Suppressor macrophage treated with lipopolysaccharide for 1 hour (primary cell): ENCODE measurements around the gene TANGO2.
A peak's percentile ranks its signal among the peaks of the same experiment; 100 is the strongest.
"Not testable (repeated sequence)": the region's sequence is repeated elsewhere in the genome, so short reads cannot be mapped to it uniquely, and the experiment has no call there.

ENCODE experiments used
- DNase-seq, 3 donors: peaks; one replicate each; pipeline ENCODE4 v3.0.0-alpha.2; 2020 to 2022

Gene TANGO2

DNA sequence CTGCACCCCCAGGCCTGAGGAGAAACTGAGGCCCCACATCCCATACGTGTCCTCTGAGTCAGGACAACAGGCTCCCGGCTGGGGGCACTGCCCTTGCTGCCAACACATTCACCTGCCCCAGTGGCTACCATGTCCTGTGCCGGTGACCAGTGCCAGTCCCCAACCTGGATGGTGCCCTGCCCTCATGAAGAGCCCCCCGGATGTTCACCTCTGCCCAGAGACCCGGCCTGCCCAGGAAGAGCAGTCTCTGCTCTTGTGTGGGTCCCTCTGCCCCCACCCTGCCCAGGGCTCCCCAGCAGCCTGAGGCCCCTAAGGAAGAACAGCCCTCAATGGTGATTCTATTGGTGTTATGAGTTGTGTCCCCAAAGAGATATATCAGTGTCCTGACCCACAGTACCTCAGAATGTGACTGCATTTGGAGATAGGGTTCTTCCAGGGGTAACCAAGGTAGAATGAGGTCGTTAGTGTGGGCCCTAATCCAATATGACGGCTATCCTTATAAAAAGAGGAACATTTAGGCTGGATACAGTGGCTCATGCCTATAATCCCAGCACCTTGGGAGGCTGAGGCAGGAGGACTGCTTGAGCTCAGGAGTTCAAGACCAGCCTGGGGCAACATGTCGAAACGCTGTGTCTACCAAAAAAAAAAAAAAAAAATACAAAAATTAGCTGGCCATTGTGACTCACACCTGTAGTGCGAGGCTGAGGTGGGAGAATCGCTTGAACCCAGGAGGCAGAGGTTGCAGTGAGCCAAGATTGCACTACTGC lies 45.9 kb downstream of the TANGO2 start:
- no peak for DNase-seq

DNA sequence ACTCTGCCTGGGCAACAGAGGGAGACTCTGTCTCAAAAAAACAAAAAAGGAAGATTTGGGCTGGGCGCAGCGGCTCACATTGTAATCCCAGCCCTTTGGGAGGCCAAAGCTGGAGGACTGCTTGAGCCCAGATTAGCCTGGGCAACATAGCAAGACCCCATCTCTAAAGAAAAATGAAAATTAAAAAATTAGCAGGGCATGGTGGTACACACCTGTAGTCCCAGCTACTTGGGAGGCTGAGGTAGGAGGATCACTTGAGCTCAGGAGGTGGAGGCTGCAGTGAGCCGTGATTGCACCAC lies 46.4 kb downstream of the TANGO2 start:
- not testable (repeated sequence) for DNase-seq

DNA sequence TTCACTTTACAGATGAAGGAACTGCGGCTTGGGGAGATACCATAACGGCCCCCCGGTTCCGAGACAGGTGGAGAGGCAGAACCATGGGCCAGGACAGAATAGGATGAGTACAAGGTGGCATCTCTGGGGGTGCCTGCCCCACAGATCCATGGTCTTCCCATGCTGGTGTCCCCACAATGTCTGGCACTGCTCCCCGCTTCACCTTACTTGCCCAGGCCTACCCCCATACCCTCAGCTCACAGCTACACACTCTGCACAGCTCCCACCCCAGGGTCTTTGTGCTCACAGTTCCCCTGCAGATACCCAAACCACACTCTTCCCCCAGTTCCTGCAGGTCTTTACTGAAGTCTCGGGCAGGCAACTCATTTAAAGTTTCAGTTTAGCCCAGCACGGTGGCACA lies 47.7 kb downstream of the TANGO2 start:
- no peak for DNase-seq

DNA sequence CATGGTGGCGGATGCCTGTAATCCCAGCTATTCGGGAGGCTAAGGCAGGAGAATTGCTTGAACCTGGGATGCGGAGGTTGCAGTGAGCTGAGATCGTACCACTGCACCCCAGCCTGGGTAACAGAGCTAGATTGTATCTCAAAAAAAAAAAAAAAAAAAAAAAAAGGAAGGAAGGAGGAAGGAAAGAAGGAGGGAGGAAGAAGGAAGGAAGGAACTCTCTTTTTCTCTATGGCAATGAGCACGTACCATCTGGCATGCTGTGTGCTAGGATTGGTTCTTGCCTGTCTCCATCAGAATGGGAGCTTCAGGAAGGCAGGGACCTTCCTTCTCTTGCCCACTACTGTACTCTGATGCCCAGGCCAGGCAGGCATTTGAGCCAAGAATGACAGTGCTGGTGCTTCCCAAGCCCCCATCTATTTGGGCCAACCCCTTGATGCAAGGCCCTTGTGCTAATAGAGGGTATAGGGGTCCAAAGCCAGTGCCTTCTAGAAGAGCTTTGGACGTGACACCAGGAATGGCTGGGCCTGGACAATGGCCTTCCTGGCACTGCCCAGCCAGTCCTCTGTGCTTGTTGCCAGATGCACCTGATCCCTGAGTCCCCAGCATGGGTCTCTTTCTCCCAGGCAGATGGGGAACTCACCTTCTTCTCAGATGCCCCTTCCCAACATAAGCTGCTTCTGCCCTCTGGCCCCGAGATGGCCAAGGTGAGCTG lies 48.6 kb downstream of the TANGO2 start:
- DNase-seq = no peak

DNA sequence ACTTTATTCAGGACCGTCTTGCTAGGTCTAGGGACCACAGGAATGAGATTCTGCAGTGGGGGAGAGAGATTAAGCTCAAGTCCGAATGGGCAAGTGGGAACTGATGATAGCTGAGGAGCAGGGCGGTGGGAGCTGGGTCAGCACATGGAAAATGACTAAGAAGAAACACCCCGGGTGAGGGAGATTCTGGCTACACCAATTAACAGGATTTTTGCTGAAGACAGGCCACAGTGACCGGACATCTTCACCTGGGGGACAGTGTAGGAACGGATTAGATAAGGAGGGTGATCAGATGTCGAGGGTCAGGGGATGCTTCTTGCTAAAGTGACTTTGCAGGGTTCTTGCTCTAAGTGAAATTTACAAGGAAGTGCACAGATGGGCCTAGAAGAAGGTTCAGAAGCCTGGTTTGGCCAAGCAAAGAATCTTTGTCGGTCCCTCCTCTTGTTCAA lies 50.6 kb downstream of the TANGO2 start:
- DNase-seq = no peak

DNA sequence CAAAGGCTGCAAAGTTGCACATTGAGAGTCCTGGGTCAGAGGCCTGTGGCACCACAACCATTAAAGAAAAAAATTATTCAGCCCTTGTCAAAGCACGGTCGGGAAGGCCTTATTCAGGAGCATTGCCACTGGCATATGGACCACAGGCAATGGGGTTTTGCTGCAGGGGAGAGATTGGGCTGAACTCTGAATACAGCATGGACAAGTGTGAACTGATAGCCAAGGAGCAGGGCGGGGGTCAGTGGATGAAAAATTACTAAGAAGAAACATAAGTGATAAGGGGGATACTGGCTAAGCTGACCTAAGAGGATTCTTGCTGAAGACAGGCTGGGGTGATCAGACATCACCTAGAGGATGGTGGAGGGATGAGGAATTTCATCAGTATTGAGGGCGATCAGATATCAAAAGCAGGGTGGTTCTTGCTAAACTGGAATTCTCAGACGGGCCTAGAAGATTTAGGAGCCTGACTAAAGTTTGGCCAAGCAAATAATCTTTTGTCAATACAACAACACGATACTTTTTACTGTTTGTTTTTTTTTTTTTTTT lies 55.8 kb downstream of the TANGO2 start:
- DNase-seq = no peak

DNA sequence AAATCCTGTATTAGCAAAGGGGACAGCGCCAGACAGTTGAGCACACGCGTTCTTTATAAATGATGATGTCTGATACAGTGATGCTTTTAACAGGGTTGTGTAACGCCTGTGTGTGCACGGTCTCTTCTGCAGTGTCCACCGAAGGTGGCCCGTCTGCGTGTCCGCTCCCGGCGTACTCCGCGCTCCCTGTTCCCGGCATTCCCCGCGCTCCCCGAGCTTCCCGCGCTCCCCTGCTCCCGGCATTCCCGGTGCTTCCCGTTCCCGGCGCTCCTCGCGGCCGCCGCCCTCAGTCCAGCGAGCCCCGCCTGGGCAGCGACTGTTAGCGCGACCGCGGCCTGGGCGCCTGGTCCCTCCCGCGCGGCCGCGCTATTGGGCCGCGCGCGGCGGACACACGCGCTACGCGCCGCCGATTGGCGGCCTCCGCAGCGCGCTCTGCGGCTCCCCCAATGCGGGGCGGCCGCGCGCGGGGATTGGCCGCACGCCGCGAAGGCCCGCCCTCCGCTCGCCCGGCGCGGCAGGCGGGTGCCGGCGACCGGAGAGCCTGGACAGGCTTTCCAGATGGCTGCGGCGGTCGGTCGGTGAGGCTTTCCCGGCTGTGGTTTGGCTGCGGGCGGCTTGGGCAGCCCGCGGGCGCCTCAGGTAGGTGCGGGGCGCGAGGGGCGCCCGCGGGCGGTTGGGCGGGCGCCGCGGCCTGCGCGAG lies 59.0 kb downstream of the TANGO2 start, which contains the start of gene DGCR8:
DGCR8 (plus strand) TSS at position 497 of the 700 bp plus-strand sequence. CDS start 5,723 bp downstream, outside the sequence.
- peak; percentile 93 to 99 (median 97) for DNase-seq

DNA sequence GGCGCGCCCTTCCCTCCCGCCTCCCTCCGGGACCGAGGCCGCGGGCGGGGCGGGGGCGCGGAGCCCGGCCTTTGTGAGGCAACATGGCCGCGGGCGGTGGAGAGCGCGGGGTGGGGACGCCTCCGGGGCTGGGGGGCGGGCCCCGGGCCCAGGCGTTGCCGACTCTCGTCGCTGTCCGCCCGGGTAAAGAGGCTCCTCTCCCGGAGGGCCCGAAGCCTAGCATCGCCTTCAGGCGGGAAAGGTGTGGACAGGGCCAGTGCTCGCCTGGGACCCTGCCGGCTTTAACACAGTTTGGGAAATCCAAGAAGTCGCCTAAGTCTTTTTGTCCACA lies 59.5 kb downstream of the TANGO2 start:
- peak; percentile 65 to 91 (median 85) for DNase-seq

DNA sequence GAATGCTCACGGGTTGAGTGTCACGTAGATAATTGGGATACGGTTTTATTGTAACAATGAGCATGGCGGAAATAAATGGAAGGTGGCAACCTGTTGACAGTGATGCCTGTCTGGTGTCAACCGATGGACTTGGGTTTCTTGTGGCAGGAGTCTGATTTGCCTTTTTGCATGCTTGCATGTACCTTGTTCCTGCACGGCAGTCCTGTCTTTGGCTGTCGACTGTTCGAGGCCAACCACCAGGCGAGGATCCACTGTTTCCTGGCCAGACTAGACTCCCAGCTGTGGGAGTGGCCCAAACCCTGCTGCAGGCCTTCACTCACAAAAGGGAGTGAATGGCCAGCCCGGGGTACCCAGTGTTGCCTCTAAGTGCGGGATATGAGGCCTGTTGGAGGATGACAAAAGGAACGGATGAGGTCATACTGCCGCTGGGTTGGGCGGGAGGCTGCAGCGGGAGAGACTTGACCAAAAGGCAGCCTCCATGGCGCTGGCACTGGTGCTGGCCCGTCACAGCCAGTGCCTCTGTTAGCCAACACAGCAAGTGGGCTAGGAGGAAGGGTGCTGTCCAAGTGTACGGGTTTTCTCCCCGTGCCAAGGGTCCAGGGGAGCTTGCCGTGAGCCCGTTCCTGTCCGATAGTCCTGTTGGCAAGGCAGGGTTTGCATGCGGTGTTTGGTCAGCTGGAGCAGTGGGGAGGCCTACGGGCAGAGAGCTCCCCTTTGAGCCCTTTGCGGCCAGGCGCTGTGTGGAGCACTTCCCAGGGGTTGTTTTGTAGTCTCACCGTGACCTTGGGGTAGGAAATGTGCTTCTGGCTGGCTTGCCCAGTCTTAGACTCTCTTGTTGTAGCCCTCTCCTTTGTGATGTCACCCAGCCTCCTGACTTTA lies 60.1 kb downstream of the TANGO2 start:
- peak; percentile 30 to 41 (median 35) for DNase-seq

DNA sequence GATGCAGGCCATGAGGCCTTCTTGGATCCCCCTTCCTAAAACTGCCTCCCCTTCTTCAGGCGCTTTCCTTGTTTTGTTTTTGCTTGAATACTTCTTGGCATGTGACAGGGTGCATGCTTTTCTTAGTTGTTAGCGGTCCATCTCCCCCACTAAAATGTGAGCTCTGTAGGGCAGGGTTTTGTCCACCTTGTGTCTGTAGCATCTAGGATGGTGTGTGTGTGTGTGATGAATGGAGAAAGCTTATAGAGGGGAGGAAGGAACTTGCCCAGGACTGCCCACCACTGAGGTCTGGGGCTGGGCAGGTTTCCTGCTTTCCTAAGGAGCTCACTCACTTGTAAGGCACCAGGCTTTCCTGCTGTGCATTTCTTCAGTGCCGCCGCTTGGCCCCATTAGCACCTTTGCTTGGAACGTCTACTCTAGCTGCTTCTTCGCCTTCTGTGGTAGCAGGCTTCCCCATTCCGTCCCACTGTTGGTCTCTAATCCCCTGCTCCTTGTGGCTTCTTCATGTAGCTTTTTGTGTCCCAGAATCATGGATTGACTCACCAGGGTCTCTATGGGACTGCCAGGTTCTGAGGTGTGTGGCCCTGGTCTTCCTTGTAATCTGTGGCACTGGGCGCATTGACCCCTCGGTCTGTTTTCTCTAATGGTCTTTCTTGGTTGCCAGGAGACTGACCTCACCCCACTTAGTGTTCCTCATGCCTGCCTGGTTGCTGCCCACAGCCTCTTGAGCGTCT lies 62.4 kb downstream of the TANGO2 start:
- DNase-seq = no peak

DNA sequence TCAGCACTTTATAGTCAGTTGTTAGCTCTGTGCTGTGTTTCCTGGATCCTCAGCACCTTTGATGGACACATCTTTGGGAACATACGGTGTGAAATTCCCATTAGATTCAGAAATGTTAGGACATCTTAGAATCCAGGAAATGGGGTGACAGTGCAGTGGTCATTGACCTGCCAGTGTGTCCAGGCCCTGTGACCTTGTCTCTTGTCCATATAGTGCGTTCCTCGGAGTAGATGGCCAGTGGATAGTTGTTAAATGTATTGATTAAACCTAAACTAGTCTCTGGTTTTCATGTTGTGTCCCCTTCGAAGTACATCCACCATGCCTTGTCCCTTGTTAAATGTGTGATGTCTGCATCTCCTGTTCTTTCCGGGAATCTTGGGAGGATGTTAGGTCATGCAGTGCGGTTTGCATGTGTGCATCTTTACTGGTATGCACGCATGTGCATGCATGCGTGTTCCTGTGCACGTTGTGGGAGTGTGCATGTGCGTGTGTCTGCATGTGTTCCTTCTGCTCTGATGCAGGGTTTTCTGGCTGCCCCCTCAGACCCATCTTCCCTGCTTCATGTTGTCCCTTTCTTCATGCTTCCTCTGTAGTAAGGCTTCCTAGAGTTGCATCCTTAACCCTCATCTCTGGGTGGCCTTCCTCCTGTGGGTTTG lies 63.1 kb downstream of the TANGO2 start:
- DNase-seq = no peak

DNA sequence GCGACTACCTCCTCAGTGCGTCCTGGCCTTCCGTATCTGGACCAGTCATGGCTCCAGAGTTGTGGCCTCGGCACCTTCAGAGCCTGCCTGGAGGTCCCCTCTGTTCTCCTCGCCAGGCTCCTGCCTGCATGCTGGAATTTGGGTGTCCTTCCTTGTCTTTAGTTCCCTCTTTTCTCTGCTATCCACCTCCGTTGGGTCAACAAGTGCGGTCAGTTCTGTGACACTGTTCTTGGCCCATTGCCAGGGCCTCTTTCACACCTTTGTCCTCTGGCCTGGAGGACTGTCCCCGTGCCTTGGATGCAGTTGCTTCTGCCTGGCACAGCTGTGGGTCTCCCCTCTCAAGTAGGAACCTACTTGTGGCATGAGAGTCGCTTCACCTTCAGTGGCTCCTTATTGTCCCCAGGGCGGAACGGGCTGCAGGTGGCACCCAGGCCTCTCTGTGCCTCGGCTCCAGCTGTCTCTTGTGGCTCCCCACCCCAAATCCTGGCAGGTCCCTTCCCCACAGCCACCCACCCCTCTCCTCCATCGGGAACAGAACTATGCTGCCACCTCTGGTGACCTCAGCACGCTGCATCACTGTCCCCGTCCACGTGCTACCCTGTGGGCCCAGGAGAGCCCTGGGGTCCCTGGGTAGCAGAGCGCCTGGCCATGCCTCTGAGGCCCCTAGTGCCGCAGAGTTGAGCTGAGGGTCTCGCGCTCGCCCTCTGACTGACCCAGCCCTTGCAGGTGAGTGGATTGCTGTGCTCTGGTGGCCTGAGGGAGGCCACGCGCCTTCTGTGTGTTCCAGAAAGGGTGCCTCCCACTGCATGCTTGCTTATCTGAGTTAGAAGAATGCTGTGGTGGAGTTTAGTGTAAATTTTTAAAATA lies 63.9 kb downstream of the TANGO2 start:
- DNase-seq = peak in 2 of 3 donors; percentile 12 to 14

DNA sequence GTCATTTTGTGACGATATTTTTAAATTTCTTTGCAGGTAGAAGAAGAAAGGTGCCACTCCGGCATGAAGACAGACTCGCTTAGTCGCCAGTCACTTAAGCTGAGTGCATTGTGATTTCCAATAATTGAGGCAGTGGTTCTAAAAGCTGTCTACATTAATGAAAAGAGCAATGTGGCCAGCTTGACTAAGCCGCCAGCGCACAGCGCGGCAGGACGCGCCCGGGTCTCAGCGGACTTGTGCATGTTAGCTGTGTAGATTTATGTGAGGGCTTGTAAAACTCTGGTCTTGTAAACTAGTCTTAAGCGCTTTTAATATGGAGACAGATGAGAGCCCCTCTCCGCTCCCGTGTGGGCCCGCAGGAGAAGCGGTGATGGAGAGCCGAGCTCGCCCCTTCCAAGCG lies 64.7 kb downstream of the TANGO2 start:
- no peak for DNase-seq

DNA sequence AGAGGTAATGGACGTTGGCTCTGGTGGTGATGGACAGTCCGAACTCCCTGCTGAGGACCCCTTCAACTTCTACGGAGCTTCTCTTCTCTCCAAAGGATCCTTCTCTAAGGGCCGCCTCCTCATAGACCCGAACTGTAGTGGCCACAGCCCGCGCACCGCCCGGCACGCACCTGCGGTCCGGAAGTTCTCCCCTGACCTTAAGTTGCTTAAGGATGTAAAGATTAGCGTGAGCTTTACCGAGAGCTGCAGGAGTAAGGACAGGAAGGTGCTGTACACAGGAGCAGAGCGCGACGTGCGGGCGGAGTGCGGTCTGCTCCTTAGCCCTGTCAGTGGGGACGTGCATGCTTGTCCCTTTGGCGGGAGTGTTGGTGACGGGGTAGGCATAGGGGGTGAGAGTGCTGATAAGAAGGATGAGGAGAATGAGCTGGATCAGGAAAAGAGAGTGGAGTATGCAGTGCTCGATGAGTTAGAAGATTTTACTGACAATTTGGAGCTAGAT lies 65.2 kb downstream of the TANGO2 start:
- no peak for DNase-seq

DNA sequence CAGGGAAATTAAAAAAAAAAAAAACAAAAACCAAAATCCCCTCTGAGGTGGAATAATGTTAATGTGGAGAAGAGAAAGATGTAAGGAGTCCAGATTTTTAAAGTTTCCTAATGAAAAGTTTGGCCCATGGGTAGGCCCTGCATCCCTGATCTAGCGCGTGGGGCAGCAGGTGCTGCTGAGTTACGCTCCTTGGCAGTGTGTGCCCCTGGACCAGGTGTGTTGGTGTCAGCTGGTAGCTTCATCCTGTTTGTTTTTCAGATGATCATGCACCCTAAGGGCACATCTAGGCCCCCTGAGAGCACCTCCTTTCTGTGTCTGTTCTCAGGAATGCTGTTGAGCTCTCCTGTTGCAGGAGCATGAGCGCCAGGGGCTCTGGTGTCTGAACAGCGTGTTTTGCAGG lies 65.9 kb downstream of the TANGO2 start:
- no peak for DNase-seq

DNA sequence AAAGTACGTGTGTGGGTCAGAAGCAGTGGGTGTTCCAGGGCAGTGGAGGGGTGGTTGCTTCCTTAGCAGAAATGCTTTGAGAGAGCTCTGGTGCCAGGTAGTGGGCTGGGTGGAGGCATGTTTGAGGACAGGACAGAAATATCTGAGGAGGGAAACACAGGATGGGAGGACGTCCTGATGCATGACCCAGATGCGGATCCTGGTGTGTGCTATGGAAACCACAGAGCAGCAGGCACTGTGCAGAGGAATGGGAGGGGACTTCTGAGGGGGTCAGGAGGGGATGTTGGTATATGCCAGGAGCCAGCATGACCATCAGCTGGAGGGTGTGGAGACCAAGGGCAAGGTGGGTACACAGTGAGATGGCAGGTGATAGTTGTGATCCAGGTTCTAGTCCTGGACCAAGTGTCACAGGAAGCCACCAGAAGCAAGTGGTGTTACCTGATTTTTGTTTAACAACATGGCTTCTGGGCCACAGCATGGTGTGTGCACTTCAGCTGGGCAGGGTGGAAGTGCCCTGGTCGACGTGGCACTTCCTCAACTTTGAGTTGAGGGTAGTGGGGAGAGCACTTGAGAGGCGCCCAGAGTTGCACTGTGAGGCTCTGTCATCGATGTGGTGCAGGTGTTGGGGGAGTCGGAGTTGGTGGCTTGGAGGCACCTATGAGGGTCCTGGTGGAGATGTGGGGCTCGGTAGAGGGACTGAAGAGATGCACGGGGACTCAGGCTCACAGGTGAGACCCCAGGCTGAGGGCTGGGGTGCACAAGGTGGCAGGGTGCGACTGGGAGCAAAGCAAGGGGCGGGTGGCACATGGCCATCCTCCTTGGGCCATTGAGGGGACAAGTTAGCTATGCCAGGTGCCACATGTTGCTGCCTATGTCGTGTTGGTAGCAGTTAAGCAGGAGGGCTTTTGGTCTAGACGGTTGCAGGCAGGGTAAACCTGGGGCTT lies 66.7 kb downstream of the TANGO2 start:
- no peak for DNase-seq

DNA sequence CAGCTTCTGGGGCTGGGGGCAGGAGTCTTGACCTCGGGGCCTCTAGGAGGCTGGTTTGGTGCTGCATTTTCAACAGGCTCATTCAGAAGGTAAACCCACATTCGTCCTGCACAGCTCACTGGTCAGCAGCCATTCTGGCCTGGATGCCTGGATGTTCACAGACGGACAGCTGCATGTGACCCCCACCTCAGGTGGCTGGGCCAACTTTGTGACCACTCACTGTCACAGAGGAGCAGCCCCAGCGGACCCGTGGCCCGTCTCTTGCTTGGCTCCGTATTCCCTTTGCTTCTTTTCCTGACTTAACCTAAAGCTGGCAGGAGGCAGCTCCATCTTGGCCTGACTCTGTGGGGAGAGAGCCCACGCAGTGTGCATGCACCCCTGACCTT lies 67.3 kb downstream of the TANGO2 start:
- no peak for DNase-seq

DNA sequence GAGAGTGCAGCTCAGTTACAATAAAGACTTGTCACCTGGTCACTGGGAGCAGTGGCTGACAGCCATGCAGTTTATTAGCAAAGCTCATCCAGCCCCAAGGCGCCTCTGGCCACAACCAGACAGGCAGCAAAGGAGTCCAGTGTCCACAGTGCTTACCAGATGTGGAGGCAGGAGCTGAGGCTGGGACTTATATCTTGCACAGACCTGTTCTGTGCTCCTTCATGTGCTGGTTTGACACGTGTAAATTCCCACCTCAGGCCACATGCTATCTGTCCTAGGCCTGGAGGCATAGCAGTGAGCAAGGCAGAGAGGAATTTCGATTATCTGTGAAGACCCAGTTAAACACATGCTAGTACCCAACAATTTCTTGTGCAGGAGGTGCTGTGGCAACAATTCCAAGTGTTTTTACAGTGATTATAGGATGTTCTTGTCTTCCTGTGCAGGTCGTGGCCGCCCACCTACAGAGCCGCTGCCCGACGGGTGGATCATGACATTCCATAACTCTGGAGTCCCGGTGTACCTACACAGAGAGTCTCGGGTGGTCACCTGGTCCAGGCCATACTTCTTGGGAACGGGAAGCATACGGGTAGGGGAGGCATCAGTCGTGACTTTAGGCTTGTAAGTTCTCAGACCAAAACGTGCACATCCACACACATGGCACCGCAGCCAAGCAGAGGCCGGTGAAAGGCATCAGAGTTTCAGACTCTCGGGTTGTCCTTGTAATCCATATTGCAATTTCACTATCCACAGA lies 68.5 kb downstream of the TANGO2 start:
- DNase-seq = no peak
